Measurements from ENCODE around the gene FGFRL1. TPM values are rescaled to one million over a fixed set of nuclear protein-coding genes. Genes with fewer than 3 reads are reported as not detected.

The FGFRL1 gene
- total RNA-seq, 1 donor from 2014 or later, result 14.2 TPM

GRCh38 chr4:1032861-1033260 is 21.4 kb downstream of the FGFRL1 start:
- no peaks in the 10 kb centered on the region for H3K36me3 ChIP-seq (ENCODE audit: control insufficient read depth, insufficient read depth, low read length)
- no peak for TF ChIP-seq CTCF (IDR thresholded peaks at IDR 0.05; ENCODE audit: insufficient read depth, low read length, severe bottlenecking)
- H3K27me3 ChIP-seq (ENCODE audit: control insufficient read depth, insufficient read depth, low read length), result peaks cover 8% of the 10 kb centered on the region
- no peak overlapping the region for H3K4me3 ChIP-seq (ENCODE audit: low read depth, low read length)
- FAIRE-seq (no peak), DNase-seq (ENCODE audit: low read depth) (no peak)

GRCh38 chr4:1033840-1034551 is 22.6 kb downstream of the FGFRL1 start:
- FAIRE-seq, result no peak

GRCh38 chr4:1035510-1035909 is 24.1 kb downstream of the FGFRL1 start:
- Histone ChIP-seq H3K36me3 (ENCODE audit: control insufficient read depth, insufficient read depth, low read length) (no peaks in the 10 kb centered on the region), H3K4me3 (ENCODE audit: low read depth, low read length) (no peak overlapping the region), H3K27me3 (ENCODE audit: control insufficient read depth, insufficient read depth, low read length) (peaks cover 8% of the 10 kb centered on the region)
- no peak for TF ChIP-seq CTCF (IDR thresholded peaks at IDR 0.05; ENCODE audit: insufficient read depth, low read length, severe bottlenecking)
- FAIRE-seq, result no peak
- DNase-seq (ENCODE audit: low read depth), result no peak

More at GRCh38 chr4:1033840-1034551, 22.6 kb downstream of the FGFRL1 start:
- Histone ChIP-seq H3K27me3 (ENCODE audit: control insufficient read depth, insufficient read depth, low read length) (peaks cover 8% of the 10 kb centered on the region), H3K36me3 (ENCODE audit: control insufficient read depth, insufficient read depth, low read length) (no peaks in the 10 kb centered on the region), H3K4me3 (ENCODE audit: low read depth, low read length) (no peak overlapping the region)
- no peak for TF ChIP-seq CTCF (IDR thresholded peaks at IDR 0.05; ENCODE audit: insufficient read depth, low read length, severe bottlenecking)
- no peak for DNase-seq (ENCODE audit: low read depth)

GRCh38 chr4:1036095-1036494 is 24.7 kb downstream of the FGFRL1 start:
- DNase-seq (ENCODE audit: low read depth) (no peak), FAIRE-seq (no peak)
- Histone ChIP-seq H3K27me3 (ENCODE audit: control insufficient read depth, insufficient read depth, low read length) (peaks cover 5% of the 10 kb centered on the region), H3K4me3 (ENCODE audit: low read depth, low read length) (no peak overlapping the region), H3K36me3 (ENCODE audit: control insufficient read depth, insufficient read depth, low read length) (no peaks in the 10 kb centered on the region)
- no peak for TF ChIP-seq CTCF (IDR thresholded peaks at IDR 0.05; ENCODE audit: insufficient read depth, low read length, severe bottlenecking)

GRCh38 chr4:1036976-1037810 is 25.8 kb downstream of the FGFRL1 start:
- no peak overlapping the region for H3K4me3 ChIP-seq (ENCODE audit: low read depth, low read length)
- FAIRE-seq, result no peak
- peaks cover 5% of the 10 kb centered on the region for H3K27me3 ChIP-seq (ENCODE audit: control insufficient read depth, insufficient read depth, low read length)
- TF ChIP-seq CTCF (IDR thresholded peaks at IDR 0.05; ENCODE audit: insufficient read depth, low read length, severe bottlenecking), result no peak
- no peaks in the 10 kb centered on the region for H3K36me3 ChIP-seq (ENCODE audit: control insufficient read depth, insufficient read depth, low read length)
- no peak for DNase-seq (ENCODE audit: low read depth)
